Stimulated activated naive CD4-positive, alpha-beta T cell treated with Interleukin-2 at 50 U/mL for 16 hours (primary cell): ENCODE measurements around the gene ANTKMT.

Experiments
- DNase-seq: peaks from one replicate; lab custom pipeline; 2025; lab: John Stamatoyannopoulos, UW

The ANTKMT gene

DNA sequence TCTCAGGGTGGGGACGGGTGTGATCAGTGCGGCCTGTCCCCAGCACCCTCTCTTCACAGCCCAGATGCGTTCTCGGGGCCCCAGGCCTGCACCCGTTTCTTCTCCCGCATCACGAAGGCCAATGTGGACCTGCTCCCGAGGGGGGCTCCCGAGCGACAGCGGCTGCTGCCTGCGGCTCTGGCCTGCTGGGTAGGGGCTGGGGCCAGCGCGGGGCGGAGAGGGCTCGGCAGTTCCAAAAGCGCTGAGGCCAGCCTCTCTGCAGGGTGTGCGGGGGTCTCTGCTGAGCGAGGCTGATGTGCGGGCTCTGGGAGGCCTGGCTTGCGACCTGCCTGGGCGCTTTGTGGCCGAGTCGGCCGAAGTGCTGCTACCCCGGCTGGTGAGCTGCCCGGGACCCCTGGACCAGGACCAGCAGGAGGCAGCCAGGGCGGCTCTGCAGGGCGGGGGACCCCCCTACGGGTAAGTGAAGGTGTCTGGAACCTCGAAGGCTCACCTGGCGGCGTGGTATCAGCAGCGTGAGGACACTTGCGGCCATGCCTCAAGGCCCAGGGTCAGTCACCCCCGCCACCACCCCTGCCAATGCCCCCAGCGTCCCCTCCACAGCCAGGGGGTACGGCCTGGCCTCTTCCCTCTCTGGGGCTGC is 44.0 kb downstream of the ANTKMT start:
- no peak for DNase-seq

DNA sequence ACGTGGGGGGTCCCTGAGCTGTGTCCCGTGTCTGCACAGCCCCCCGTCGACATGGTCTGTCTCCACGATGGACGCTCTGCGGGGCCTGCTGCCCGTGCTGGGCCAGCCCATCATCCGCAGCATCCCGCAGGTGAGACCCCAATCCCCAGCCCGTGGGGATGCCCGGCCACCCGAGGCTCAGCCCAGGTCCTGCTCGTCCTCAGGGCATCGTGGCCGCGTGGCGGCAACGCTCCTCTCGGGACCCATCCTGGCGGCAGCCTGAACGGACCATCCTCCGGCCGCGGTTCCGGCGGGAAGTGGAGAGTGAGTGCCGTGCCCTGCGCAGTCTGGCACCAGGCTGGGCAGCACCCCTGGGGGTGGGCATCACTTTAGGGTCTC is 44.5 kb downstream of the ANTKMT start:
- DNase-seq, result no peak

DNA sequence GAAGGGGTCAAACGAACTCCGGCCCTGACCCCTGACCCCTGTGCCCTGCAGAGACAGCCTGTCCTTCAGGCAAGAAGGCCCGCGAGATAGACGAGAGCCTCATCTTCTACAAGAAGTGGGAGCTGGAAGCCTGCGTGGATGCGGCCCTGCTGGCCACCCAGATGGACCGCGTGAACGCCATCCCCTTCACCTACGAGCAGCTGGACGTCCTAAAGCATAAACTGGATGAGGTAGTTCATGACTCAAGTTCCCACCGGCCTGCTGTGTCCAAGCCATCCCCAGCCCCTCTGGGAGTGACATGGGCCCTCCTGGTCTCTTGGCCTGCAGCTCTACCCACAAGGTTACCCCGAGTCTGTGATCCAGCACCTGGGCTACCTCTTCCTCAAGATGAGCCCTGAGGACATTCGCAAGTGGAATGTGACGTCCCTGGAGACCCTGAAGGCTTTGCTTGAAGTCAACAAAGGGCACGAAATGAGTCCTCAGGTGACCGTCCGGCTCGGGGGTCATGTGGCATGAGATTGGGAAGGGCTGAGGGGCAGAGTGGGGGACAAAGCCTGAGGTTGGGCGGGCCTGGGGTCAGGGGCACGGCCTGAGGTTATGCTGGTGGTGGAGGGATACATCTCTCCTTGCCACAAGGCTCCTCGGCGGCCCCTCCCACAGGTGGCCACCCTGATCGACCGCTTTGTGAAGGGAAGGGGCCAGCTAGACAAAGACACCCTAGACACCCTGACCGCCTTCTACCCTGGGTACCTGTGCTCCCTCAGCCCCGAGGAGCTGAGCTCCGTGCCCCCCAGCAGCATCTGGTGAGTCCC is 45.3 kb downstream of the ANTKMT start:
- DNase-seq, result no peak

DNA sequence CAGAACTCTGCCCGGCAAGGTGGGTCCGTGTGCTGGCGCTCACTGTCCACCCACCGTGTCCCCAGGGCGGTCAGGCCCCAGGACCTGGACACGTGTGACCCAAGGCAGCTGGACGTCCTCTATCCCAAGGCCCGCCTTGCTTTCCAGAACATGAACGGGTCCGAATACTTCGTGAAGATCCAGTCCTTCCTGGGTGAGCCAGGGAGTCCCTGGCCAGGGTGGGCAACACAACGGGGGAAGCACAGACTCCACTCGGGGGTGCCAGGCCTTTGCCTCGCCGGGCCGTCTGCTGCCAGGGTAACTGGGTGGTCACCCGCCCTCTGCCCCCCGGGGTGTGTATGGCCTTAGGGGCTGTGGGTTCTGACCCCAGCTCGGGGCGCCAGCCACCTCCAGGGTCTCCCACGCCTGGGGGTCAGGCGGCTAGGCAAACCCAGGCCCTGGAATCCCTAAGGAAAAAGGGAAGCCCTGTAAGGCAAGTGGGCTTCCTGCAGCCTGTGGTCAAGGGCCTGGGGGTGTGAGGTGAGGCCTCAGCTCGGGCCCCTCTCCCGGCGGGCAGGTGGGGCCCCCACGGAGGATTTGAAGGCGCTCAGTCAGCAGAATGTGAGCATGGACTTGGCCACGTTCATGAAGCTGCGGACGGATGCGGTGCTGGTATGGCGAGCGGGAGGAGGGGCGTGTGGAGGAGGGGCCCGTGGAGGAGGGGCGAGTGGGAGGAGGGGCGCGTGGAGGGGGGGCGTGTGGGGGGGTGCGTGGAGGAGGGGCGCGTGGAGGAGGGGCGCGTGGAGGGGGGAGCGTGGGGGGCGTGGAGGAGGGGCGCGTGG is 46.1 kb downstream of the ANTKMT start:
- DNase-seq, result no peak

DNA sequence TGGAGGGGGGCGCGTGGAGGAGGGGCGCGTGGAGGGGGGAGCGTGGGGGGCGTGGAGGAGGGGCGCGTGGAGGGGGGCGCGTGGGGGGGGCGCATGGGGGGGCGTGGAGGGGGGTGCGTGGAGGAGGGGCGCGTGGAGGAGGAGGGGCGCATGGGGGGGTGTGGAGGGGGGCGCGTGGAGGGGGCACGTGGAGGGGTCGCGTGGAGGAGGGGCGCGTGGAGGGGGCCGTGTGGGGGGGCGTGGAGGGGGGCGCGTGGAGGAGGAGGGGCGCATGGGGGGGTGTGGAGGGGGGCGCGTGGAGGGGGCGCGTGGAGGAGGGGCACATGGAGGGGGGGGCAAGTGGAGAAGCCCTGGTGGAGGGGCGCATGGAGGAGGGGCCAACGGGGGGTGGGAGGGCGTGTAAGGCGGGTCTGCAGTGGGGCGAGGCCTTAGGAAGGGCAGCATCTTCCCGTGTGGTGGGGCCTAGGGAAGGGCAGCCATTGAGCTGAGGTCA is 46.8 kb downstream of the ANTKMT start:
- no peak for DNase-seq

DNA sequence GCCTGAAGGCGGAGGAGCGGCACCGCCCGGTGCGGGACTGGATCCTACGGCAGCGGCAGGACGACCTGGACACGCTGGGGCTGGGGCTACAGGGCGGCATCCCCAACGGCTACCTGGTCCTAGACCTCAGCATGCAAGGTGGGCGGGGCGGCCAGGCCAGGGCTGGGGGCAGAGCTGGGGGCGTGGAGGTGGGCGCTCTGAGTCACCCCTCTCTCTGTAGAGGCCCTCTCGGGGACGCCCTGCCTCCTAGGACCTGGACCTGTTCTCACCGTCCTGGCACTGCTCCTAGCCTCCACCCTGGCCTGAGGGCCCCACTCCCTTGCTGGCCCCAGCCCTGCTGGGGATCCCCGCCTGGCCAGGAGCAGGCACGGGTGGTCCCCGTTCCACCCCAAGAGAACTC is 47.5 kb downstream of the ANTKMT start:
- no peak for DNase-seq

DNA sequence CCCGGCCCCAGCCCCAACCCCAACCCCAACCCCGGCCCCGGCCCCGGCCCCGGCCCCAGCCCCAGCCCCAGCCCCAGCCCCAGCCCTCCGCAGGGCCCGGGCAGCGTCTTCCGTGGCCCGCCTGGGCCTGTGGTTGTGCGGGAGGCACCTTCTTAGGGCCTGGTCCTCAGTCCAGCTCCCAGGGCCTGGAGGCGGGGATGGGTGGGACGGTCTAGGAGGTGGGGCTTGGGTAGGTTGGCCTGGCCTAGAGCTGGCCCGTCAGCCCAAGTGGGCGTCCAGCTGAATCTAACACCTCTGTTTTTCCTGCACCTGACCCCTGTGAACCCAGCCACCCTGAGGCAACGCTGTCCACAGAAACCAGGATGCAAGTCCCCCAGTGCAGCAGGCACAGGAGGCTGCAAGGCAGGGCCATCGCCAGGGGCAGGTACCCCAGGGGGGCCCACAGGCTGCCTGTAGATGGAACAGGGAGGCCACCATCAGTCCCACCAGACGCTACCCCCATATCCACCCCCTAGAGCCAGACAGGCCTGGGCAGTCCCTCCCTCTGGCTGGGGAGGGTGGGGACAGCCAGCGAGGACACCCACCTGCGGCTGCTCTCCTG is 48.3 kb downstream of the ANTKMT start:
- DNase-seq, result no peak

DNA sequence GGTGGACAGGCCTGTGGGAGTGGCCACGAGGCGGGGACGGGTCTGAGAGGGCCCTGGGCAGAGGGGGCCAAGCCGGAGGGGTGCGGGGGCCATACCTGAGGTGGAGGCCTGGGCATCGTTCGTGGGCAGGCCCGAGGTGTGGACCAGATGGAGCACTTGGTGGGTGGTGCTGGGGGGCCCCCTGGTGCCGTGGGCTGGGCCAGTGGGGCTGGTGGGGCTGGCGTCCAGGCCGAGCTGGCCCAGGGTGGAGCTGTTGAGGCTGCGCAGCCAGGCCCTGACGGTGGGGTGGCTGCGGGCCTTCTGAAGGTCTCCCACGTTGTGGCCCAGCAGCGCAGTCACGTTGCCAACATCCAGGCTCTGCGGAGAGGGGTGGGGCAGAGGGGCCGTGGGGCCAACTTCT is 49.0 kb downstream of the ANTKMT start:
- DNase-seq, result no peak

DNA sequence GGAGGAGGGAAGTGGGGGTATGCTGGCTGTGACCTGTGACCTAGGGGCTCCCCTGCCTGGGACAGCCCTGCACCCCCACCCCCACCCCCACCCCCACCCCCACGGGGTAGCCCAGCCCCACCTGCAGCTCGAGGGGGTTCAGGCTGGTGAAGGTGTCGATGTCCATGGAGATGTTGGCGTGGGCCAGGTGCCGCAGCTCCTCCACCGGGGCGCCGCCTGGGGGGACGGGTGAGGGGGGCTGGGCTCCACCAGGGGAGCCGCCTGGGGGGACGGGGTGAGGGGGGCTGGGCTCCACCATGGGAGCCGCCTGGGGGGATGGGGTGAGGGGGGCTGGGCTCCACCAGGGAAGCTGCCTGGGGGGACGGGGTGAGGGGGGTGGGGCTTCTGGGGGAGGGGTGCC is 49.5 kb downstream of the ANTKMT start:
- DNase-seq, result no peak
